GM13977 (cell line): ENCODE data around the gene ST7.
A peak's percentile ranks its signal among the peaks of the same experiment; 100 is the strongest.

Source experiments
- DNase-seq: peaks from one replicate; pipeline ENCODE4 v3.0.0; 2012; ENCODE audit warnings: low spot score
- CTCF ChIP-seq: IDR thresholded peaks from 2 replicates; pipeline ENCODE4 v1.5.1; 2012; ENCODE audit warnings: mild to moderate bottlenecking, control low read depth; ENCODE audit not compliant: insufficient read depth; ENCODE audit errors: extremely low read depth, missing control alignments
- in situ Hi-C: fragments of 300-500 bp; cut with MboI; formaldehyde crosslinking; loops from one replicate; pipeline ENCODE4 v1.12.0; 2022; ENCODE audit warnings: low sequenced_read_pairs, low pct_unique_long_range_greater_than_20kb, mixed read lengths, inconsistent platforms; ENCODE audit not compliant: unreplicated experiment

Gene ST7

GRCh38 chr7:116953372-116953905 is at the start of gene ST7:
ST7 (plus strand) TSS chr7:116953501; CDS start chr7:116953541, 40 bp downstream.
- no peak for TF ChIP-seq CTCF
- peak; percentile 76 for DNase-seq
- in situ Hi-C loops: no loop called here

GRCh38 chr7:116906391-116906790 is 46.9 kb upstream of the ST7 start:
- DNase-seq: no peak
- in situ Hi-C loops: no loop called here
- no peak for TF ChIP-seq CTCF

GRCh38 chr7:116910383-116910782 is 42.9 kb upstream of the ST7 start:
- no peak for DNase-seq
- in situ Hi-C loops: no loop called here
- no peak for TF ChIP-seq CTCF

- no peak for TF ChIP-seq CTCF
- no peak for DNase-seq
- in situ Hi-C loops: no loop called here
Measured at GRCh38 chr7:116911801-116912200, 41.5 kb upstream of the ST7 start.

- no peak for TF ChIP-seq CTCF
- in situ Hi-C loops: no loop called here
- DNase-seq: no peak
Measured at GRCh38 chr7:116912269-116912909, 40.9 kb upstream of the ST7 start.

GRCh38 chr7:116918704-116919103 is 34.6 kb upstream of the ST7 start:
- TF ChIP-seq CTCF: no peak
- in situ Hi-C loops: no loop called here
- no peak for DNase-seq

- DNase-seq: no peak
- in situ Hi-C loops: no loop called here
- no peak for TF ChIP-seq CTCF
Measured at GRCh38 chr7:116920359-116920758, 32.9 kb upstream of the ST7 start.
